ENCODE measurements around the gene LSMEM2.
A peak's percentile ranks its signal among the peaks of the same experiment; 100 is the strongest.
"Not testable (repeated sequence)": the region's sequence is repeated elsewhere in the genome, so short reads cannot be mapped to it uniquely, and the experiment has no call there.

Gene LSMEM2

DNA sequence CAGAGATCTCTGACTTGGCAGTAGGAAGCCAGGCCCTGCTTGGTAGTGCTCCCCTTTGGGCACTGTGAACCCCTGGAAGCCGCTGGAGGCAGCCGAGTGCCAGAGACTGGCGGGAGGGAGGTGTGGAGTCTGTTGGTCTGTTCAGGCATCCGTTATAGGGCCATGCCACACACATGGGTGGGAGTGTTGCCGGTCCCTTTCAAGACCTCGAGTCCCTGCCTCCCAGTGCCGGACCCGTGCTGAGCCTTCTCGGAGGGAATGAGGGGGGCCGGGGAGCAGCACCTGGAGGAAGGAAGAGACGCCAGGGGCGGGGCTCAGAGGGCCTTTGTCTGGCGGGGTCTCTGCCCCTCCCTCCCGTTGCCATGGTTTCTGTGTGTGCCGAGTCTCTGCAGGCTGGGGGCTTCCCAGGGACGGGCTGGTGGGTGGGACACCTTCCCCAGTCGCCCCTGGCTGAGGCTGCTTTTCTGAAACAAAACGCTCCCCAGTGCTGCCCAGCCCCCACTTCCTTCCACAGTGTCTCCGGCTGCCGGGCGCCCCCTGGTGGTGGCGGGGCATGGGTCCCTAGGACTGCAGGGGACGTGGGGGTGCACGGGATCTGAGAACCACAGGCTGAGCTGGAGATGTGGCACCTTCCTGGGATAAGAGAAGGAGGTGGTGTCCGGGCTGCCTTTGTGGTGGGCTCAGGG, 32.9 kb upstream of the LSMEM2 start:
- peak; percentile 87 for DNase-seq (ENCODE audit: low spot score)

DNA sequence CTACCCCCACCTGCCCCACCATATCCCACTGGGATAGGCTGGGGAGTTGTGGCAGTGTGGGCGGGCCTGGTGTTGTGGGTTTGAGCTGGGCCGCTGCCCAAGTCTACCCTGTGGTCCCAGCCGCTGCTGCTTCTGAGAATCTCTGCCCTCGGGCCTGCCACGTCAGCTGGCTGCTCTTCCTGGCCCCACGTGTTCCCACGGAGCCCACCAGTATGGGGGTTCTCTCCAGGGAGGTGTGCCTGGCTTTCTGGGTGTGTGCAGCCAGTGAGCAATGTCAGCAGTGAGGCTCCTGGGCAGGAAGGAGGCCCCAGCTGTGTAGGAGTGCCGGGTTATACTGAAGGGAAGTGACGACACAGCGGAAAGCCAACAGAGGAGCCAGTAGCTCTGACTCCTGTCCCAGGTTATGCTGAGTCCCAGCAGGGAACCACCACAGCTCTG, 32.4 kb upstream of the LSMEM2 start:
- no peak for DNase-seq (ENCODE audit: low spot score)

- DNase-seq (ENCODE audit: low spot score) = no peak
Observed at GRCh38 chr3:50248387-50248786, 30.5 kb upstream of the LSMEM2 start.

DNA sequence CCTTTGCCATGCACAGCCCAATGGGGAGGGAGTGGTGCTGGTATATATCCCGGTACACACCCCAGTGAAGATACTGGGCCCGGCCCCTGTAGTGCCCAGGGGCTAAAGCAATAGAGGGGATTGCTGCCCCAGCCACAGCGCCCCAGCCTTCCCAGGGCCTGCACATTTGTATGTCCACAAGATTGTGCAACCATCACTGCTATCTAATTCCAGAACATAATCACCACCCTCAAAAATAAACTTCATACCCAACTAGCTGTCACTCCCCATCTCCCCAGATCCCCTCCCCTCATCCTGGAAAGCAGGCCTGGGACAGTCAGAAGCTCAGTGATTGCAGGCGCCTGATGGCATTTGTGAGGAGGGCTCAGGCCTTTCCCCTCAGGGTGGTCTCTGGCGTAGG, 29.4 kb upstream of the LSMEM2 start:
- no peak for DNase-seq (ENCODE audit: low spot score)

- DNase-seq (ENCODE audit: low spot score) = no peak
Observed at GRCh38 chr3:50250514-50250913, 28.4 kb upstream of the LSMEM2 start.

DNA sequence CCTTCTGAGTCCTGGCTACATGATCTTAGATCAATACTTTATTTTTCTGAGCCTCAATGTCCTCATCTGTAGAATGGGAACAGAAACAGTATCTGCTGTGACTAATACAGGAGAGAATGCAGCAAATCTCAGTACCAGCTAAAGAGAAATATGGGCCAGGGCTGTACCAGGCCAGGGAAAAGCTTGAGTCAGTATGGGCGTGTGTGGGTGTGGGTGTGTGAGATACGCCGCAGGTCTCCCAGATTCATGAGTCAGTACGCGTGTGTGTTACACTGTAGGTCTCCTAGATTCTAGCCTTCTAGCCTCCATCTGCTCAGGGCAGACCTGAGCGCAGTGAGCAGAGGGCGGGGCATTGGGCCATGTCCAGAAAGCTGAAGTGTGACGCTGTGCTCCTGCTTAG, 27.7 kb upstream of the LSMEM2 start:
- no peak for DNase-seq (ENCODE audit: low spot score)

DNA sequence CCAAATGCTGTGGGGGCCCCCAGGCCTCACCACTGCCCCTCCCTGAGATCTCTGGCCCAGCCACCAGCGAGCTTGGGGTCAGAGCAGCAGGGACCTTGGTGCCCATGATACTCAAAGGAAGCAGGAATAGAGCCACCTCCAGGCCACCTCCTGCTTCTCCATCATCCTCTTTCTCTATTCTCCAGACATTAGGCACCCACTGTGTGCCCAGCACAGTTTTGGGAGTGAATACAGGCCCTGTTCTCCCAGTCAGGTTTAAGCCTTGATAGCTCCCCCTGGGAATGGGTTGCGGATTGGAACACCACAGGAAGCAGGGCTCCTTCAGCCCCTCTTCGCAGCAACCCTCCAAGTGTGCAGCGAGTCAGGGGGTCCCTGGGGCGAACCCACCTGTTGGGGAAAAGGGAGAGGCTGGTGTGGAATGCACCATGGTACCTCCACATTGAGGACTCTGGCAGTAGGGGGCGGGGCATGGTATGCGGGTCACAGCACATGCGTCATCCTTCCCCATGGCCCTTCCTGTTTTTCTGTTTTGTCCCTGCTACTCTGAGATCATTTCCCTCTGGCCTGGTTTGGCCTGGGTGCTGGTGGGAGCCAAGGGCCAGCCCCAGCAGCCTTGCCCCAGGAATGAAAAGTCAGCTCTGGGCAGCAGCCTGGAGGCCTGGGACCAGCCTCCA, 24.2 kb upstream of the LSMEM2 start:
- no peak for DNase-seq (ENCODE audit: low spot score)

DNA sequence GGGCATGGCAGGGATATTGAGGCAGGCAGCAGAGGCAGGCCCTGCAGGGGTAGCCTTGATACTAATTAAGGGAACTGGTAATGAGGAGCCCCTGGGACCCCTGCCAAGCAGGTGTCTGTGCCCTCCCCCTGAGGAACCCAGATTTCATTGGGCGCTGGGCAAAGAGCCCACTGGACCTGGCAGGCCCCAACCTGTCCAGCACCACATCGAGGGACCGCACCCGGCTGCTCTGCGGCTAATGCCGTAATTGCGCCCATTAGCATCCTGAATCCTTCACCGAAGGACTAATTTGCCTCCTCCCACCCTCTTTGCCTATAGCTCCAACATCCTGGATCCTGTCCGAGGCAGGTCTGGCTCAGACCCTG, 23.7 kb upstream of the LSMEM2 start:
- DNase-seq (ENCODE audit: low spot score) = no peak

DNA sequence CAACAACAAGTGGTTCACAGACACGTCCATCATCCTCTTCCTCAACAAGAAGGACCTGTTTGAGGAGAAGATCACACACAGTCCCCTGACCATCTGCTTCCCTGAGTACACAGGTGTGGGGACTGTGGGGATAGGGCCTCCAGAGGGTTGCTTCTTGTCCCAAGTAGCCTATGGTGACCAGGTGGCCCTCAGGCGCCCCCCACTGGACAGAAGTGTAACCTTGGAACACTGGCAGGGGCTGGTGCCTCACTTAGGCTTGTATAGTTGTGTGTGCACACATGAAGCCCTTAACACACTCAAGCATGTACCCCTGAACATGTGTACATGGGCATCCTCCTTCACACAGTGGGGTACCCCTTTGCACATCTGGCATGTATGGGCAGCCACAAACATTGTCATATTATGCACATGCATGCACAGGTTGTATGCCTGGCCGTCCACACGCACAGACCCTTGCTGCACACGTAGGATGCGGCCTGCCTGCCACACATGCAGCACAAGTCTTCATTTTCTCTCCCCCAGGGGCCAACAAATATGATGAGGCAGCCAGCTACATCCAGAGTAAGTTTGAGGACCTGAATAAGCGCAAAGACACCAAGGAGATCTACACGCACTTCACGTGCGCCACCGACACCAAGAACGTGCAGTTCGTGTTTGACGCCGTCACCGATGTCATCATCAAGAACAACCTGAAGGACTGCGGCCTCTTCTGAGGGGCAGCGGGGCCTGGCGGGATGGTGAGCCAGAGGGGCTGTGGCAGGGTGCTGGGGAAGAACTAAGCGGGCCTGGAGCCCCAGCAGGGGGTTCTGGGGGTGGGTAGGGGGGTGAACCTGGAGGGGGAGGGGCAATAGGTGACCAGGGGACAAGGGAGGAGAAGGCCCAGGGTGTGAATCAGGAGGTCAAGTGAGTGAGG, 21.7 kb upstream of the LSMEM2 start:
- DNase-seq (ENCODE audit: low spot score) = no peak

DNA sequence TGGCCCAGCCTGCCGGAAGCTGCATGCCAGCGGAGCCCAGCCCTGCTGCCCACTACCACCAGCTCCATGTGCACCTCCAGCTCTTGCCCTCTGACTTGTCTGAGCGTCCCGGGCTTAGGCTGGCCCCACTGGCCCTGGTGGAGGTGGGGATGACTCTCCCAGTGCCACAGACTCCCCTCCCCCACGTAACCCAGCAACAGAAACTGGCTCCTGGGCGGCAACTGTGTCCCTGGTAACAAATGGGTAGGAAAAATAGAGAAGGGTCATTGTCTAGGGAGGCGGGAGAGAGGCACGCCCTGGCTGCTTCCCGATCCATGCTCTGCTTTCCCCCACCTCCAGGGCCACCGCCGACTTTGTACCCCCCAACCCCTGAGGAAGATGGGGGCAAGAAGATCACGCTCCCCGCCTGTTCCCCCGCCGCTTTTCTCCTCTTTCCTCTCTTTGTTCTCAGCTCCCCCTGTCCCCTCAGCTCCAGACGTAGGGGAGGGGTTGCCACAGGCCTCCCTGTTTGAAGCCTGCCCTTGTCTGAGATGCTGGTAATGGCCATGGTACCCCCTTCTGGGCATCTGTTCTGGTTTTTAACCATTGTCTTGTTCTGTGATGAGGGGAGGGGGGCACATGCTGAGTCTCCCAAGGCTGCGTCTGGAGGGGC, 20.7 kb upstream of the LSMEM2 start:
- DNase-seq (ENCODE audit: low spot score) = no peak

DNA sequence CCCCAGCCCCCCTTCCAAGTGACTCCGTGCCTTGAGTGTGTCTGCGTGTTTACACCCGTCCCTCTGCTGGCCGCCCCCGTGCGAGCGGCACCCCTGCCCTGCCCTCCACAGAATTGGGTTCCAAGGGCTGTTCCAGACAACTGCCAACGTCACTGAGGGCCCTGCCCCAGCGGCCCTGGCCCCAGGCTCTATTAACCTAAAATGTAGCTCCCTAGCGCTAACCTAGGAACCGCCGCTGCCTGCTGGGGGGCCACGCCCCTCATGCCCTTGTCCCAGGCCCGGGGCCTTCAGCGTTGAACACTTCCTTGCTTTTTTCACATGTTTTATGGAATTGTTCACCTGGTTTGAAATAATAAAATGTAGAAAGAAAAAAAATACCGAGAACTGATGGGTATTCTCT, 19.9 kb upstream of the LSMEM2 start:
- no peak for DNase-seq (ENCODE audit: low spot score)

DNA sequence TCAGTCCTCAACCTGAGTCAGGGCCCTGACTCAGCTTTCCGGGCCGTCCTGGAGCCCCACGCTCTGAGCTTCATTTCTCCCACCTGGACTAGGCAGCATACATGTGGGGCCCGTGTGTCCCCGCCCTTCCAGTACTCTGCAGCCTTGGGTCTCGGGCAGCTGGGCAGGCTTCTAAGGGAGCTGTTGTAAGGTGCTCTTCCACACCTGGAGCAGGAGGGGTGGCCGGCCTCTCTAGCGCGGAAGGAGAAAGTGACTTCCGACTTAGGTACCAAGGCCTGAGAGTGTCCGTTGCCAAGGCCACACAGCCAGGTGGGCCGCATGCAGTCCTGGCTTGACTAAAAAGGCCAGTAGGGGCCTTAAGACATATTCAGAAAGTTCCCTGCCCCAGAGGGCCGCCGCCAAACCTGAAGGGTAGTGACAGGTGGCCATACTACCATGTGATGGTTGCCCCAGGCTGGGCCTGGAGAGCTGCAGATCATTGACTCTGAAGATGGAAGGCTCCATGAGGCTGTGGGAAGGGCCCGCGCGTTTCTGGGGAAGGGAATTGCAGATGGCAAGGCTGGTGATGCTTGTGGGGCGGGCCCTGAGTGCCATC, 19.4 kb upstream of the LSMEM2 start:
- DNase-seq (ENCODE audit: low spot score) = no peak

- DNase-seq (ENCODE audit: low spot score) = peak; percentile 94
Observed at GRCh38 chr3:50260027-50260941, 18.6 kb upstream of the LSMEM2 start.

- DNase-seq (ENCODE audit: low spot score) = no peak
Observed at GRCh38 chr3:50260942-50261441, 17.9 kb upstream of the LSMEM2 start.

DNA sequence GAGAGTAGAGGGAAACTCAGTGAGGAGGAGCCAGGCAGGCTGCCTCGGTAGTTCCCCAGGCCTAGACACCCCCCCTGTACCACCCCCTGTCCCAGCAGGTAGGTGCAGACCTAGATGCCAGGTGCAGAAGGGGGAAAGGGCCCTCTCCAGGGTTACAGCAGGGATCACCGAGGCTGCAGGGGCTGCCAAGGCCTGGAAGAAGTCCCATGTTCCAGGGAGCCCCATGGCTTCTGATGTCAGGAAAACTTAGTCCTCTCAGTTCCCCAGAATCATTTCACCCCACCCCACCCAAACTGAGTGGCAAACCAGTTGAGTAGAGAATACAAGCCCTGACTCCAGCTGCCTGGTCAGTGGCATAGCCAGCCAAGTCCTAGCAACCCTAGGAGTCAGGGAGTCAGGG, 17.4 kb upstream of the LSMEM2 start:
- no peak for DNase-seq (ENCODE audit: low spot score)

DNA sequence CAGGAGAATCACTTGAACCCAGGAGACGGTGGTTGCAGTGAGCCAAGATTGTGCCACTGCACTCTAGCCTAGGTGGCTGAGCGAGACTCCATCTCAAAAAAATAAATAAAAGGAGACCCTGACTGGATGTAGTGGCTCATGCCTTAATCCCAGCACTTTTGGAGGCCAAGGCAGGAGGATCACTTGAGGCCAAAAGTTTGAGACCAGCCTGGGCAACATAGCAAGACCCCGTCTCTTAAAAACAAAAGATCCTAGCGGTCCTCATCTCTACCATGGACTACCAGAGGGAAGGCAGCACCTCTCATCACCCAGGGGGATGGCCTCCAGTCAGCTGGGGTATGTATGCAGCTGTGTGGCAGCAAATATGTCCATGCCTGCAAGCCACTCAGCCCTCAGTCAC, 16.7 kb upstream of the LSMEM2 start:
- not testable (repeated sequence) for DNase-seq (ENCODE audit: low spot score)

DNA sequence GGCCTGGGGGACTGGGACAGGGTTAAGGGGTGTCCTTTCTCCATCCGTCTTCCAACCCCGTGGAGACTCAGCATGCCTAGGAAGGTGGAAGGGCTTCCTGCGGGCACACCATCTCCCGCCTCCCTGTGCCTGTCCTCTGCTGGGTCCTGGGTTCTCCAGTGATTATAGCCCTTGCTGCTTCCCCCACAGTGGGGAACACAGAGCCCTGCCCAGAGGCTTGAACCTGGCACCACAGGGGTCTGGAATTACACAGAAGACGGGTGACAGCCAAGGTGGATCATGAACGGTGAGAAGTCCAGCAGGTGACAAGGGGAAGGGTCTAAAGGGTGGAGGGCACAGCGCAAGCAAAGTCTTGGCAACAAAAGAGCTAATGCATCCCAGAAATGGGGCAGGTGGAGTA, 16.1 kb upstream of the LSMEM2 start:
- no peak for DNase-seq (ENCODE audit: low spot score)

GRCh38 chr3:50263478-50264382, 15.2 kb upstream of the LSMEM2 start:
- no peak for DNase-seq (ENCODE audit: low spot score)

- DNase-seq (ENCODE audit: low spot score) = peak; percentile 91
Observed at GRCh38 chr3:50264383-50264963, 14.4 kb upstream of the LSMEM2 start.
